ENCODE measurements around the gene RGS2.

The RGS2 gene

DNA sequence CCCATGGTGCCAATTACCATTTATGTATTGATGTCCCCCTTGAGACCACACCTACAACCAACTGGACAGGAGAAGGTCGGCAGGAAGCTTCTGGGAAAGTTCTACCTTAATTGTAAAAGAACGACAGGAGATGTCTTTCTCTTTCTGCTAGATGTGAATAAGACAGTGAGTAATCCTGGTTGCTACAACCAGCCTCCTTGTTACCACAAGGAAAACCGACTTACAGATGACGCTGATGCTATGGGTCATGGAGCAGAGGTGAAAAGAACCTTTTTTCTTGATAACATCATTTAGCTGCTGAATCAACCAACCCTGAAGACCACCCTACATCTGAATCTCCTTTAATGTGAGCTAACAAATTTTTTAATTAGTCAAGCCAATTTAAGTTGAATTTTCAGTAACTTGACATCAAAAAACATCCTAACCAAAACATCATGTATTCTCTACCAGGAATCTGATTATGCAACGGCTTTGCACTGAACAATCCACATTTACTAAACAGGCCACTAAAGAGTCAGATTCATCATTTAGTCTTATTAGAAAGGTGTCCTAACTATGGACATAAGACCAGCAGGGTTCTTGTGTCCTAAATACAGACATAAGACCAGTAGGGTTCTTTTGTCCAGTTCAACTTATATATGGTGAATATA lies 23.0 kb downstream of the RGS2 start:
- DNase-seq = no peak

- no peak for DNase-seq
Measured at GRCh38 chr1:192832492-192832891, 23.7 kb downstream of the RGS2 start.

DNA sequence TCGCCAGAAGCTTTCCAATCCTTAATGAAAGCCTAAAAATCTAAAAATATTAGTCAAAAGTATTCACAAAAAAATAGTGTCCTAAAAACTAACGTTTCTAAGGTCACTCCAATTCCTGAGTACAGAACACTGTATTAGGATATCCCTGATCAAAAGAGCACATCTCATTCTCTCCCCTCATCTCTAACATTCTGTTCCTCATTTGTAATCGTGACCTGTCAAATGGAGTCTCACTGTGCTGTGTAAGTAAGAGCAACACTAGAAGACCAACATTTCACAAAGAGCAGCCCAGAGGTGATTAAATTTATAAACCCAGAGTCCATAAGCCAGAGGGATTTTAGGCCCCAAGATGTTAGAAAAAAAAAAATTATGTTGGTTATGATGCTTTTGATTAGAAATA lies 26.3 kb downstream of the RGS2 start:
- DNase-seq = no peak

- DNase-seq = no peak
Measured at GRCh38 chr1:192839162-192840066, 30.6 kb downstream of the RGS2 start.

- DNase-seq = no peak
Measured at GRCh38 chr1:192844360-192844759, 35.5 kb downstream of the RGS2 start.

GRCh38 chr1:192846950-192847349 lies 38.1 kb downstream of the RGS2 start:
- DNase-seq = no peak

DNA sequence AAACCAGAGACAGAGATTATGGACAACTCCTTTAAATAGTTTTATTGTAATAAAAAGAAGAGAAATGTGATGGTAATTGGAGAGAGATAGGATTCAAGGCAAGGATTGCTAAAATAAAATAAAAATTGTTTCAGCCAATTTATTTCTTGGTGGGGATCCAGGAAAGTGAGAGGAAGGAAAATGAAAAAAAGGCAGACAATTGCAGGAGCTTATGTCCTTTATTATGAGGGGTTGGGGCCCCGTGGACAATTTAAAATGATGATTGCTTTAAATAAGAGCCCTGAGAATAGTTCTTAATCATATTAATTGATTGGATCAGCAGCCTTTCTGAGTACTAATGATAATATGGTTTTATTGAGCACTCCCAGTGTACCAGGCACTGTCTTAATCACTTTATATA lies 40.2 kb downstream of the RGS2 start:
- no peak for DNase-seq

GRCh38 chr1:192849442-192849841 lies 40.6 kb downstream of the RGS2 start:
- DNase-seq = no peak

DNA sequence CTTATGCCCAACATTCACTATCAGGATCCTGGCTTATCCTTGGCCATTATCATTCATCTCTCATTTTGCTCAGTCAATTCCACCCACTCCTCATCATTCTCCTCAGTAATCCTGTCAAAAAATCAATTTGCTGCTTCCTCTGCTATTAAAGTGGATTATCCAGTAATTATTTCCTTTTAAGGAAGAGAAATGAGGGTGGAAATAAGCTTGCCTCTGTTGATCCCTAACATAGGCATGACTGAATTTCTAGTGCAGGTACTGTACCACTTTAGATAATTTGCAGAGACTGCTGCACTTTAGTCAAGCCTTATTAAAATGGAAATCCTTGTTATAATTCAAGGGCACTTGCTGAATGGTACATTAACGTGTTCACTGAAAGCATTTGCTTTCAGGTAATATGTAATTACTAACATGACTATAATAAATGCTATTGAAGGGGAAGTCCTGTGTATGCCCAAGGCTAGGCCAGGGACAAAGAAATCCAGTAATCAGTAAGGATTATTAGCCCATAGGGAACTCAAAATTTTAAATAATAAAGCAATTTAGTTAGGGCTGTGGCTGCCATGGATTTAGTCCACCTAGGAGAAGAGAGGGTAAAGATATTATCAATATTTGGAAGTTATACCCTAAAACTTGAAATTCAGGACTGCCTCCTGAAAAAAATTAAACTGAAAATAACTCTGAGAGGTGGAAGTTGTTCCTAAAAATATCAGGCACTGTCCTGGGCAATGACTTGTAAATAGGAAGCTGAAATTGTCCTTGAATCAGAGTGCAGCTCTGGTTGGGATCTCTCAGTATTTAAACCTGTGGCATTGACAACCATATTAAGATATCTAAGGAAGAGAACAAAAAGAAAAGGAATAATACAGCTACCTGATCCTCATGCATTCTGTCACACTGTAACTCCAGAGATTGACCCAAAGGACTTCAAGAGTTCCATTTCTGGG lies 43.4 kb downstream of the RGS2 start:
- DNase-seq = no peak

GRCh38 chr1:192858456-192858855 lies 49.6 kb downstream of the RGS2 start:
- DNase-seq = no peak

- DNase-seq = no peak
Measured at GRCh38 chr1:192859808-192860207, 51.0 kb downstream of the RGS2 start.

DNA sequence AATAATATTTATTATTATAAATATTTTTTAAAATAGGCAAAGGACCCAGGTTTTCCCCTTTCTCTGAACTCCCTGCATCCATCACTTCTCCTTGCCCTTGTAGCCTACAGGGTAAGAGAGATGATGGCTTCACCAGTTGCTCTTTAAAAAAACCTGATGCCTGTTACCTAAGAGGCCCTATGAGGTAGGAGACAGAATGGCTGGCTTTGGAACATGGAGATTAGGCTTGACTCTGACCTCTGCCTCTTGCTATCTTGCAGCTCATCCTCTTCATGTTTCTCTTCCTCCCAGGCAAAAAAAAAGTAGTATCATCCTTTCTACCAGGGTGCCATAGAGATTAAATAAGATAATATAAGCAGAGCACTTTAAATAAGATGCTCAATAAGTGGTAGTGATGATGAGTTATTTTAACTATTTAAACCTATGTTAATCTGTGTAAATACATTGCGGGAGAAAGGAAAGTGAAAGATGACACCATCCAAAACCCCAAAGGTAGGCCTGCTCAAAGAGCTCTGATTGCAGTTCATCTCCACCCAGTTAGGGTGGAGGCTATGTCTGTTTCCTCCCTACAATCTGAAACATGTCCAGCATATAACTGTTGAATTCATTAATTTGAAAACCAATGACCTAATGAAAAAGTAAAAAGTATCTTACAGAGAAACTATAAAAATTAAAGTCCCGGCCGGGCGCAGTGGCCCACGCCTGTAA lies 51.8 kb downstream of the RGS2 start:
- DNase-seq = no peak

DNA sequence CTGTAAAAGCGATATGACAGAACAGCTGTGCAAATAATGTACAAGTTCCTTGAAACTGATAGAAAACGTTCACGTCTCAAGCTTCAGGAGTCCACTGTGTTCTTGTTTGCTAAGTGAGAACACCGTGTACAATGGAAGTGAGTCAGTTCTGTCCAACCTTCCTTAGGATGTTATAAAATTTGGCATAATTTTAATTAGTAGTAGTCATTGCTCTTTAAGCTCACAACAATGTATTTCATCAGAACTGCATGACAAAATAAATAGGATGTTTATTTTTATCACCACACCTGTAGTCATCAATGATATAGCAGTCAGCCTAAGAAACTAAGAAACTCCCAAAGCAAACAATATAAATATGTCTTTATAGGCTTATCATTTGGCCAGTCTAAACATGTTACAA lies 53.0 kb downstream of the RGS2 start:
- no peak for DNase-seq

Data from T-helper 1 cell (primary cell).